ENCODE measurements around the gene MCM10.
"Not testable (repeated sequence)": the region's sequence is repeated elsewhere in the genome, so short reads cannot be mapped to it uniquely, and the experiment has no call there.

MCM10 gene

GRCh38 chr10:13221572-13221971, 60.2 kb downstream of the MCM10 start:
- DNase-seq (ENCODE audit: low spot score), result no peak

- no peak for DNase-seq (ENCODE audit: low spot score)
These were observed 60.8 kb downstream of the MCM10 start for GRCh38 chr10:13222151-13222550.

- no peak for DNase-seq (ENCODE audit: low spot score)
These were observed 61.2 kb downstream of the MCM10 start for GRCh38 chr10:13222566-13222965.

- DNase-seq (ENCODE audit: low spot score), result no peak
These were observed 61.9 kb downstream of the MCM10 start for GRCh38 chr10:13223241-13223640.

GRCh38 chr10:13224210-13224995, 63.0 kb downstream of the MCM10 start:
- DNase-seq (ENCODE audit: low spot score), result no peak

- DNase-seq (ENCODE audit: low spot score), result no peak
These were observed 64.2 kb downstream of the MCM10 start for GRCh38 chr10:13225601-13226000.

GRCh38 chr10:13227031-13227430, 65.7 kb downstream of the MCM10 start:
- no peak for DNase-seq (ENCODE audit: low spot score)

- DNase-seq (ENCODE audit: low spot score), result no peak
These were observed 69.8 kb downstream of the MCM10 start for GRCh38 chr10:13231190-13231589.

GRCh38 chr10:13231808-13232207, 70.5 kb downstream of the MCM10 start:
- no peak for DNase-seq (ENCODE audit: low spot score)

- no peak for DNase-seq (ENCODE audit: low spot score)
These were observed 72.0 kb downstream of the MCM10 start for GRCh38 chr10:13233358-13233757.

GRCh38 chr10:13234172-13234571, 72.8 kb downstream of the MCM10 start, which contains the start of gene UCMA:
TSS of gene UCMA (minus strand) at chr10:13234374. CDS start at chr10:13234258, 116 bp downstream.
- no peak for DNase-seq (ENCODE audit: low spot score)

- not testable (repeated sequence) for DNase-seq (ENCODE audit: low spot score)
These were observed 73.4 kb downstream of the MCM10 start for GRCh38 chr10:13234736-13235135.

GRCh38 chr10:13236638-13237037, 75.3 kb downstream of the MCM10 start:
- DNase-seq (ENCODE audit: low spot score), result no peak

- no peak for DNase-seq (ENCODE audit: low spot score)
These were observed 77.1 kb downstream of the MCM10 start for GRCh38 chr10:13238271-13239077.

GRCh38 chr10:13239923-13240322, 78.6 kb downstream of the MCM10 start:
- DNase-seq (ENCODE audit: low spot score), result no peak

- no peak for DNase-seq (ENCODE audit: low spot score)
These were observed 80.3 kb downstream of the MCM10 start for GRCh38 chr10:13241613-13242012.

- not testable (repeated sequence) for DNase-seq (ENCODE audit: low spot score)
These were observed 80.9 kb downstream of the MCM10 start for GRCh38 chr10:13242260-13242659.

GRCh38 chr10:13247246-13247645, 85.9 kb downstream of the MCM10 start:
- no peak for DNase-seq (ENCODE audit: low spot score)

- DNase-seq (ENCODE audit: low spot score), result no peak
These were observed 86.4 kb downstream of the MCM10 start for GRCh38 chr10:13247784-13248183.

- DNase-seq (ENCODE audit: low spot score), result no peak
These were observed 92.4 kb downstream of the MCM10 start for GRCh38 chr10:13253726-13254125.

GRCh38 chr10:13256627-13257026, 95.3 kb downstream of the MCM10 start:
- no peak for DNase-seq (ENCODE audit: low spot score)

GRCh38 chr10:13257621-13258140, 96.3 kb downstream of the MCM10 start:
- no peak for DNase-seq (ENCODE audit: low spot score)

All from COLO829 (cell line).